Progenitor cell of endocrine pancreas (in vitro differentiated cells): ENCODE measurements around the gene TNIK. TPM values are rescaled to one million over a fixed set of nuclear protein-coding genes. Genes with fewer than 3 reads are reported as not detected.

Experiments
- DNase-seq: peaks from one replicate; pipeline ENCODE4 v3.0.0; 2021; ENCODE audit warnings: low spot score; ENCODE audit not compliant: unreplicated experiment
- H3K27ac Mint-ChIP-seq: 2 replicates; pipeline ENCODE4 v1.8.0; 2021; ENCODE audit warnings: mild to moderate bottlenecking, moderate library complexity, mixed read lengths
- H3K27me3 Mint-ChIP-seq: 2 replicates; pipeline ENCODE4 v1.8.0; 2021; ENCODE audit warnings: mixed read lengths
- H3K36me3 Mint-ChIP-seq: 2 replicates; pipeline ENCODE4 v1.8.0; 2022; ENCODE audit warnings: mixed read lengths; ENCODE audit not compliant: insufficient read depth
- H3K4me1 Mint-ChIP-seq: 2 replicates; pipeline ENCODE4 v1.8.0; 2021; ENCODE audit warnings: low read depth, mixed read lengths
- H3K4me3 Mint-ChIP-seq: 2 replicates; pipeline ENCODE4 v1.8.0; 2021; ENCODE audit warnings: low read depth, mild to moderate bottlenecking, moderate library complexity, mixed read lengths
- H3K9me3 Mint-ChIP-seq: 2 replicates; pipeline ENCODE4 v1.8.0; 2021; ENCODE audit warnings: low read depth, mixed read lengths
- total RNA-seq: library from RNA; stranded (reverse); gene quantifications from 2 replicates; pipeline ENCODE4 v1.2.1, GENCODE V29; 2021
- TF ChIP-seq, protein P1 (sequence below): fragments of 200-600 bp; sonication (generic); IDR thresholded peaks from one replicate; pipeline ENCODE4 v1.5.0; 2021; ENCODE audit warnings: antibody characterized with exemption, mild to moderate bottlenecking; ENCODE audit not compliant: unreplicated experiment

TNIK gene
- total RNA-seq, 1 donor from 2014 or later = 15.7 TPM

DNA sequence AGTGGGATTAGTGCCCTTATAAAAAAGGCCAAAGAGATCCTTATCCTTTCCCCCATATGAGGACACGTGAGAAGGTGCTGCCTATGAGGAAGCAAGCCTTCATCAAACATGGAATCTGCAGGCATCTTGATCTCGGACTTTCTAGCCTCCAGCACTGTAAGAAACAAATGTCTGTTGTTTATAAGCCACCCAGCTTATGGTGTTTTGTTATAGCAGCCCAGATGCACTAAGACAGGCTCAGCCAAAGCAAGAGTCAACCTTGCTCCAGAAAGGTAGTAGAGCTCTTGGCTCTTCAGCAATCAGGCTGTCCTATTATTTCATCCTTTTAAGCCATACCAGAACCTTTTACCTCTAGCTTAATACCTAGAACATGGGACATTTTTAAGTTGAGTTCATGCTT, 12.3 kb upstream of the TNIK start:
- DNase-seq = no peak
- TF ChIP-seq, protein P1, sequence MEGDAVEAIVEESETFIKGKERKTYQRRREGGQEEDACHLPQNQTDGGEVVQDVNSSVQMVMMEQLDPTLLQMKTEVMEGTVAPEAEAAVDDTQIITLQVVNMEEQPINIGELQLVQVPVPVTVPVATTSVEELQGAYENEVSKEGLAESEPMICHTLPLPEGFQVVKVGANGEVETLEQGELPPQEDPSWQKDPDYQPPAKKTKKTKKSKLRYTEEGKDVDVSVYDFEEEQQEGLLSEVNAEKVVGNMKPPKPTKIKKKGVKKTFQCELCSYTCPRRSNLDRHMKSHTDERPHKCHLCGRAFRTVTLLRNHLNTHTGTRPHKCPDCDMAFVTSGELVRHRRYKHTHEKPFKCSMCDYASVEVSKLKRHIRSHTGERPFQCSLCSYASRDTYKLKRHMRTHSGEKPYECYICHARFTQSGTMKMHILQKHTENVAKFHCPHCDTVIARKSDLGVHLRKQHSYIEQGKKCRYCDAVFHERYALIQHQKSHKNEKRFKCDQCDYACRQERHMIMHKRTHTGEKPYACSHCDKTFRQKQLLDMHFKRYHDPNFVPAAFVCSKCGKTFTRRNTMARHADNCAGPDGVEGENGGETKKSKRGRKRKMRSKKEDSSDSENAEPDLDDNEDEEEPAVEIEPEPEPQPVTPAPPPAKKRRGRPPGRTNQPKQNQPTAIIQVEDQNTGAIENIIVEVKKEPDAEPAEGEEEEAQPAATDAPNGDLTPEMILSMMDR = no peak
- H3K27ac Mint-ChIP-seq = no peak overlapping the region
- no peak overlapping the region for H3K4me3 Mint-ChIP-seq
- H3K36me3 Mint-ChIP-seq = no peaks in the 10 kb centered on the region
- no peaks in the 10 kb centered on the region for H3K9me3 Mint-ChIP-seq
- H3K27me3 Mint-ChIP-seq = no peaks in the 10 kb centered on the region
- peaks cover 4% of the 10 kb centered on the region for H3K4me1 Mint-ChIP-seq

DNA sequence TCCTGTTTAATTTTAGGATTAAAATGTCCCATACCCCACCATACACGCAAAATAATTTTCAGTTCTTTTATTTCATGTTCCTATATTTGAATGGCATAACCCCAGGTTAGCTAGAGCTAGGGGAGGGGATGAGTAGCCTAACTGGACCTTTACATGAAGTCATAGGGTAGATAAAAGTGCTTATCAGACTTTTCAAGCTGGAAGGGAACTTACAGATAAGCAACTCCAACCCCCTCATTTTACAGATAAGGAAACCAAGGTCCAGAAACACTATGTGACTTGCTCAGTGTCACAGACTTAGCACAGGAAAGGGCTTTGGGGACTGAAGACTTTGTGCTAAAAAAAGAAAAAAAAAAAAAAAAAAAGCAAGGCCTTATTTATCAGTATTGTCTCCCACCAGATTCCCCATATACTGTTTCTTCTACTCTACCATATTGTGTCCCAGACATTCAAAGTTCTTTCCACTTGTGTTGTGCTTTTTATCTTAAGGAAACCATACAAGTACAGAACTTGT, 10.6 kb upstream of the TNIK start:
- TF ChIP-seq, protein P1 = no peak

DNA sequence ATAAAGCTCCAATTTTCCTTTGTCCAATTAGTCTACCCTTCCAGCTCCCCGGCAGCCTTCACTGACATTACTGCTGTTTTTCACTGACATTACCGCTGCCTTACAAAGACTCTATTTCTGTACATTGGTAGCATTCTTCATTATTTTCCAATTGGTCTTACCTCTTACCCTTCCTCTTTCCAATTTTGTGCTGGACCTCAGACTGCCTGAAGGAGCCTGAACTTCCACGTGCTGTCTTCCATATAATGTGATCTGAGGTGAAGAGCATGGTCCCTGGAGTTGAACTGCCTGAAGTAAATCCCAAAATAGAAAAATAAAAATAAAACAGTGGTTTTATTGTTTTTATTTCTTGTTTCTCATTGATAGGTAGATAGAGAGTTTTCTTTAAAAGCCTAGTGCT, 9.2 kb upstream of the TNIK start:
- no peak overlapping the region for H3K4me3 Mint-ChIP-seq
- TF ChIP-seq, protein P1 = no peak
- H3K27ac Mint-ChIP-seq = no peak overlapping the region
- no peaks in the 10 kb centered on the region for H3K9me3 Mint-ChIP-seq
- DNase-seq = no peak
- H3K4me1 Mint-ChIP-seq = peaks cover 11% of the 10 kb centered on the region
- H3K27me3 Mint-ChIP-seq = peaks cover 2% of the 10 kb centered on the region
- H3K36me3 Mint-ChIP-seq = no peaks in the 10 kb centered on the region

More for the DNA sequence above, 10.6 kb upstream of the TNIK start:
- Mint-ChIP-seq H3K27me3 (no peaks in the 10 kb centered on the region), H3K27ac (peak overlapping the region; percentile 24), H3K4me3 (no peak overlapping the region), H3K4me1 (peaks cover 11% of the 10 kb centered on the region), H3K9me3 (no peaks in the 10 kb centered on the region), H3K36me3 (no peaks in the 10 kb centered on the region)
- no peak for DNase-seq

DNA sequence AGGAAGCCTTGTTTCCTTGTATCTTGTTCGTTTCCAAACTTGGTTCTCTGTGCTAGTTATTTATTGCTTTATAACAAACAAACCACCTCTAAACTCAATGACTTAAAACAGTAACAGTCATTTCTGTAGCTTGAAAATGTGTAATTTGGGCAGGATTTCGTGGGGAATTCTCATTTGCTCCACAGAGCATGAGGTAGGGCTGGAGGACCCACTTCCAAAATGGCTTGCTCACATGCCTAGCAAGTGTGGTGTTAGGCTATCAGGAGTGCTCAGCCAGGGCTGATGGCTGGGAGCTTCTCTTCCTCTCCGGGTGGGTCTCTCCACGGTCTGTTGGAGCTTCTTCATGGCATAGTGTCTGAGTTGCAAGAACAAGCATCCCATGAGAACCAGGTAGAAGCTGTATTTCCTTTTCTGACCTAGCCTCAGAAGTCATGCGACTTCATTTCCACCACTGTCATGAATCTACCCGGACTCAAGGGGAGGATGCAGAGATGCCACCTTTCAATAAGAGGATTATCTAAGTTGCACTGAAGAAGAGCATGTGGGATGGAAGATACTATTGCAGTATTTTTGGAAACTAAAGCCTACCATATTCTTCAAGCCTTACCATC, 8.2 kb upstream of the TNIK start:
- no peak overlapping the region for H3K27ac Mint-ChIP-seq

DNA sequence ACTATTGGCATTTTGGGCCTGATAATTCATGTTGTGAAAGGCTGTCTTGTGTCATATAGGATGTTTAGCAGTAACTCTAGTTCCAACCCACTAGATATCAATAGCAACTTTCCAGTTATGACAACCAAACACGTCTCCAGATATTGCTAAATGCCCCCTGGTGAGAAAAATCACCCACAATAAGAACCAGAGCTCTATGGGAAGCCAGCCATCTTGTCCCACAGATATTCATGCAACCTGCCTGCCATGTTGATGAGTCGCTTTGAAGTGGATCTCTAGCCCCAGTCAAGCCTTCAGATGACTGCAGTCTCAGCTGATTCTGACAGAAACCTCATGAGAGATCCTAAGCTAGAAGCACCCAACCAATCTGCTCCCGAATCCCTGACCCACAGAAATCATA, 5.6 kb upstream of the TNIK start:
- Mint-ChIP-seq H3K9me3 (no peaks in the 10 kb centered on the region), H3K4me3 (no peak overlapping the region)

More for the DNA sequence above, 8.2 kb upstream of the TNIK start:
- no peak for DNase-seq
- H3K27me3 Mint-ChIP-seq = peaks cover 2% of the 10 kb centered on the region
- H3K4me1 Mint-ChIP-seq = peaks cover 11% of the 10 kb centered on the region
- TF ChIP-seq, protein P1 = no peak
- H3K9me3 Mint-ChIP-seq = no peaks in the 10 kb centered on the region
- no peak overlapping the region for H3K4me3 Mint-ChIP-seq
- H3K36me3 Mint-ChIP-seq = no peaks in the 10 kb centered on the region

More for the DNA sequence above, 5.6 kb upstream of the TNIK start:
- TF ChIP-seq, protein P1 = no peak
- Mint-ChIP-seq H3K36me3 (no peaks in the 10 kb centered on the region), H3K27ac (no peak overlapping the region), H3K27me3 (peaks cover 20% of the 10 kb centered on the region), H3K4me1 (peaks cover 11% of the 10 kb centered on the region)
- no peak for DNase-seq
